ENCODE data around the gene LSAMP. TPM values are rescaled to one million over a fixed set of nuclear protein-coding genes. Genes with fewer than 3 reads are reported as not detected.

The LSAMP gene
- total RNA-seq, 1 experiment from 2014 or later: 0.90 TPM

DNA sequence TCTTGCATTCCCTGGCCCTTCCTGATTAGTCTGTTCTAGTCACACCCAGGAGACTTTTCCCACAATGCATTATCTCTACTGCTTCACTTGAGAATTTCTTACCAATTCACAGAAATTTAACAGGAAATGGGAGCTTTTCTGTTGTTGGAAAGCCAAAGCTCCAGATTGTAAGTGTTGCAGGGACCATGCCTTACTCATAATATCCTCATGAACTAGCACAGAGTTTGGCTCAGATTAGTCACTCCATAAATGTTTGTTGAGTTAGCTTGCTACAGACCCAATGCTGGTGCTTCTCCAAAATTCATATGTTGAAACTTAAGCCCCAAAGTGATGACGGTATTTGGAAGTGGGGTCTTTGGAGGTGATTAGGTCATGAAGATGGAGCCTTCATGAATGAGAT lies 589.4 kb downstream of the LSAMP start:
- no peak overlapping the region for H4K8ac ChIP-seq (replicated peaks; ENCODE audit: insufficient read length, low read depth, low read length)
- no peak for DNase-seq
- no peaks in the 10 kb centered on the region for H4K20me1 ChIP-seq (ENCODE audit: control insufficient read depth, insufficient read depth, insufficient read length)
- no peak overlapping the region for H3K56ac ChIP-seq (ENCODE audit: insufficient read length, low read depth, low read length)
- no peak overlapping the region for H2BK12ac ChIP-seq (ENCODE audit: insufficient read length, low read depth, low read length)
- no peaks in the 10 kb centered on the region for H3K9me3 ChIP-seq (ENCODE audit: control insufficient read depth, low read depth, low read length)
- no peak overlapping the region for H3K18ac ChIP-seq (ENCODE audit: insufficient read length, low read depth, low read length)
- H3K79me1 ChIP-seq (ENCODE audit: insufficient read depth, low read depth, low read length, poor library complexity, severe bottlenecking): no peaks in the 10 kb centered on the region
- no peak overlapping the region for H4K91ac ChIP-seq (ENCODE audit: insufficient read length, low read depth, low read length)
- H4K5ac ChIP-seq (ENCODE audit: insufficient read length, low read depth, low read length): no peak overlapping the region
- Mint-ChIP-seq H3K9me3 (no peaks in the 10 kb centered on the region), H3K27me3 (ENCODE audit: low read depth) (no peaks in the 10 kb centered on the region; the same call in 1 of the 2 replicates), H3K4me3 (no peak overlapping the region), H3K4me1 (peaks cover 43 to 46% of the 10 kb centered on the region in 2 experiments), H3K27ac (no peak overlapping the region), H3K36me3 (ENCODE audit: insufficient read depth in 1 of 3, low read depth in 3 of 3) (no peaks in the 10 kb centered on the region)
- TF ChIP-seq, protein P1, sequence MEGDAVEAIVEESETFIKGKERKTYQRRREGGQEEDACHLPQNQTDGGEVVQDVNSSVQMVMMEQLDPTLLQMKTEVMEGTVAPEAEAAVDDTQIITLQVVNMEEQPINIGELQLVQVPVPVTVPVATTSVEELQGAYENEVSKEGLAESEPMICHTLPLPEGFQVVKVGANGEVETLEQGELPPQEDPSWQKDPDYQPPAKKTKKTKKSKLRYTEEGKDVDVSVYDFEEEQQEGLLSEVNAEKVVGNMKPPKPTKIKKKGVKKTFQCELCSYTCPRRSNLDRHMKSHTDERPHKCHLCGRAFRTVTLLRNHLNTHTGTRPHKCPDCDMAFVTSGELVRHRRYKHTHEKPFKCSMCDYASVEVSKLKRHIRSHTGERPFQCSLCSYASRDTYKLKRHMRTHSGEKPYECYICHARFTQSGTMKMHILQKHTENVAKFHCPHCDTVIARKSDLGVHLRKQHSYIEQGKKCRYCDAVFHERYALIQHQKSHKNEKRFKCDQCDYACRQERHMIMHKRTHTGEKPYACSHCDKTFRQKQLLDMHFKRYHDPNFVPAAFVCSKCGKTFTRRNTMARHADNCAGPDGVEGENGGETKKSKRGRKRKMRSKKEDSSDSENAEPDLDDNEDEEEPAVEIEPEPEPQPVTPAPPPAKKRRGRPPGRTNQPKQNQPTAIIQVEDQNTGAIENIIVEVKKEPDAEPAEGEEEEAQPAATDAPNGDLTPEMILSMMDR (conservative IDR thresholded peaks at IDR 0.05): no peak
- no peak overlapping the region for H3K14ac ChIP-seq (ENCODE audit: insufficient read depth, low read length)
- no CpG with 5 or more reads among the region's 1 CpG for WGBS (ENCODE audit: extremely low coverage, insufficient read length, low lambda C conversion rate)
- no peak overlapping the region for H2AFZ ChIP-seq (ENCODE audit: low read length)
- no peak overlapping the region for H2BK120ac ChIP-seq (ENCODE audit: low read depth, low read length, poor library complexity, severe bottlenecking)
- H3K27me3 ChIP-seq (ENCODE audit: insufficient read depth, low read length): no peaks in the 10 kb centered on the region
- no peak overlapping the region for H3T11ph ChIP-seq (ENCODE audit: low read length)
- H2BK20ac ChIP-seq (ENCODE audit: low read depth, low read length, poor library complexity, severe bottlenecking): no peak overlapping the region
- H3K23me2 ChIP-seq (ENCODE audit: insufficient read length, low read depth, low read length, poor library complexity, severe bottlenecking): no peaks in the 10 kb centered on the region
- H3K4me1 ChIP-seq (ENCODE audit: insufficient read depth, low read length): peaks cover 9% of the 10 kb centered on the region
- no peaks in the 10 kb centered on the region for H3K79me2 ChIP-seq (ENCODE audit: insufficient read depth, low read length)
- H2AK5ac ChIP-seq (ENCODE audit: insufficient read length, low read length): no peak overlapping the region
- H2BK15ac ChIP-seq (ENCODE audit: low read depth, low read length): no peak overlapping the region
- no peak overlapping the region for H3K4ac ChIP-seq (ENCODE audit: low read depth, low read length)
- H2BK5ac ChIP-seq (ENCODE audit: insufficient read length, low read length): no peak overlapping the region
- no peak overlapping the region for H3K4me2 ChIP-seq (ENCODE audit: insufficient read depth, insufficient read length, low read length)
- no peak overlapping the region for H3K9ac ChIP-seq (ENCODE audit: extremely low read depth, insufficient read length, low read length)
- H3K23ac ChIP-seq (ENCODE audit: insufficient read length, low read depth, low read length): no peak overlapping the region
- no peak overlapping the region for H3K27ac ChIP-seq (ENCODE audit: insufficient read length, low read depth, low read length)
